ENCODE results near the gene ROBO2.

ROBO2 gene

DNA sequence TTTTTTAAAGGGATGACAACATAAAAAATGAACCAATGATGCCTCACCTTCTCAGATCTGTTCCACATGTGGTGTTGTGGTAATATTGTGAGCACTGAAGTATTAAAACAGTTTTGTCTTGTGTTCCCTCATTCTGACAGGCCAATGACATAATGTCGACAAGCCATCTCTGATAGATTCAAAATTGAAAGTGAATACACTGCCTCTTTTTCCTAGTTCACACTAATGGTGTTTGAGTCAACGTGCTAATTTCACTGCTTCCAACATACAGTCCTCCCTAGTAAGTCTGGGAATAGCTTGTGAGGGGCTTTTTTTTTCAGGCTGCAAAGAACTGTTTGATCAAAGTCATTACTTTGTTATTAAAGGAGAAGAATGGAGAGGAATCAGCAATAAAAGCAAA is 82.8 kb downstream of the ROBO2 start:
- DNase-seq = no peak

DNA sequence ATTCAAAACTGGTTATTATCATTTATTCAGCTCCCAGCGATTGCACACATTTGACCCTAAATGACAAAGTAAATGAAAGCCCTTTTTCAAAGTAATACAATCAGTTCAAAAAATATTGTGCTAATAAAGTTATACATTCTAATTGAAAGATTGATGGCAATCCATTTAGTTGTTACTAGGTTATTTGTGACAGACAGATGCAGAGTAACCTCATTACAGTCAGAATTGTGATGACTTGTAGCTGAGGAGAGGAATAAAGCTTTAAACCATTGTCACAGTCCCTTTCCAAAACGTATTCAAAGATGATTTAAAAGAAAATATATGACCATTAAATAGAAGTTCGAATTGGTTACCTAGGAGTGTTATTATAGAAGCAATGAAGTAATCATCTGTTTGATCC is 86.1 kb downstream of the ROBO2 start:
- DNase-seq = no peak

DNA sequence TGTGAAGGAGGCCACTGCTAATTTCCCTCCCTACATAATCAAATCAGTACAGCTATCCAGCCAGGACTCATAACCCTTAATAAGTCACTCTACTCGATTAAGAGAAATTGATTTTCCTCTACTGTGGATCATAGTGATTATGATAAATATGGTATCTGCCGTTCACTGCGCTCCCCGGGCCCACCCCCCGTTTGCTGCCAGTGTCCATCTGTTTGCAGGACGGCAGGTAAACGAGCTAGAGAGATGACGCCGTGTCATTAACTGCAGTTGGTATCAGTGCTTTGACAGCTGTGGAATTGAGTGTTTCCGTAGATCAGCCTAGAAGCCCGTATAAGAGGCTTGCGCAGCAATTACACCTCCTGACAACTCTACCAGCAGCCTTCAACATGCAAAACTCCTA is 94.9 kb downstream of the ROBO2 start:
- DNase-seq = no peak

DNA sequence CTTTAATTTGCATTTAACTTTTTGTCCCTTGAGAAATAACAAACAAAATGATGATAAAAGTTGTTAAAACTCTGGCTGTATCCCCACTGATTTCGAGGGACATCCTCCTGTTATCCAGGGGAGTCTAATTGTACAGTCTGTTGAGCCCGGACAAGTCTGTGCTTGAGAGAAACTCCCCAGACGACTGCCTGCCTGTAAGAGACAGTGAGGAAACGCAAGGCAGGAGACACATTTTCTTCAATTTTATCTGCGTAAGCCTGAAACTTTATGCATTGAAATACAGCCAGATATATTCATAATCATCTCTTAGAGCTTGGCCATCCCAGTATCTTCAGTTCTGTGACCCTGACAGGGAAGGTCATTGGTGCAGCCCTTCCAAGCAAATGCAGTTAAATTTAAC is 97.7 kb downstream of the ROBO2 start:
- no peak for DNase-seq

DNA sequence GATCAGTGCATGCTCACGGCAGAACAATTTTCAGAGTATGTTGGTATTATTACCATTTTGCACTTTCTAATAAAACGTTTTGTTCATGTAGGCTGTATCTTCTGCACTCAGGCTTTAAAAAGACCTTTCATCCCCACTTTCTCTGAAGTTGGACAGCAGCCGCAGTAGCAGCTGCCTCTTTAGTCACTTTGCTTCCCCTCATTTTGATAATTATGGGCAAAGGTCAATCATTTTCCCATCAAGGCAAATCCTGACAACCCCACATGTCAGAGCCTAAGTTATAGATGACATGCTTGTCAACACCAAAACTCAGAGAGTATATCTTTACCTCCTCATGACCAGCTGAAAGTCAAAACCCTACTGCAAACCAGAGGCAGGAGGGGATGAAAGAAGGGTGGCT is 99.7 kb downstream of the ROBO2 start:
- DNase-seq = no peak

DNA sequence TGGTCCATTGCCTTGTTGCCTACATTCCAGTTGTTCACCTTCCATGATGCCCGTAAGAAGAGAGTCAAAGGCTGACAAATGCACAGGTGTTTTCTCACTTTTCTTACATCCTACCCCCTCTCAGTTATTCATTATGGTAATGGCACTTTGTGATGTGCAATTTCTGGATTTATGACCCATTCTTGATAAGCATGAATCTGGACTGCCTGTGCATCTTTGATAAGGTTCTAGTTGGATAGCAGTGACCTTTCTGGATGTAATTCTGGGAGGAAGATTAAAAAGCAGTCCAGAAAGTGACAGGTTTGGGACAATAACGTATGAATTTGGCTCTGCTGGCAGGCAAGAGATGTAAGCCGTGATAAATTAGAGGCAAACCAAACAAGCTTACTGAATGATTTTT is 101.5 kb downstream of the ROBO2 start:
- no peak for DNase-seq

DNA sequence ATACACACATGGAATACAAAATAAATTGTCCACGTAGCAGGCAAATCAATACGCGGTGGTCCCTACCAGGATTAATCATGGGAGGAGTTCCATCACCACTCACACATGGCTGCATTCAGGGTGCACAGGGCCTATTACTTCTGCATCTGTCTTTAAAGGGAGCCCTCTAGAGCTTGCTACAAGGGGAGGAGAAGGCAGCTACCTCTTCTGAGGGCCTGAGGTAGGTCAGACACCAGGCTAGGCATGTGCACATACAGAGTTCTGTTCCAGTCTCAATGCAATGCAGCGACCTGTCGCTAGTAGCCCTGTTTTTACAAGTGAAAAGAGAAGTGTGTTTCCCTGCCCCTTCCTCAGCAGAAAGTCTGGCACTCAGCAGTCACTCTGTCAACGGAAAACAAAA is 102.7 kb downstream of the ROBO2 start:
- no peak for DNase-seq

DNA sequence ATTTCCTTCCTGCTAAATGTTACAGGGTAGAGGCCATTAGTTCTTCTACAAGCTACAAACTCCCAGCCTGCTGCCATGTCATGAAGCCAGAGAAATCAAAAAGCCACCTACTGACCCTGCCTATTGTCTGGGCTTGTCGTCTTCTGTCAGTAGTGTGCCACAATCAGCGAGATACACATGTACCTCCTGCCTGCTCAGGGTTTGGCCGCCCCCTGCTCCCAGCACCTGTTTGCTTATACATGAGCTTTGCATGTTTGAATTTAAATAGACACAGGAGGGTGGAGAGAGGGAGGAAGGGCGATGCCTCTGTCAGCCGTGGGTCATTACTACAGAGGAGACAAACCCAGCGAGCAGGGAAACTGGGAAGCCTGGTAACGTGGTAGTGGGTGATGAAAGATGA is 106.1 kb downstream of the ROBO2 start:
- DNase-seq = no peak

DNA sequence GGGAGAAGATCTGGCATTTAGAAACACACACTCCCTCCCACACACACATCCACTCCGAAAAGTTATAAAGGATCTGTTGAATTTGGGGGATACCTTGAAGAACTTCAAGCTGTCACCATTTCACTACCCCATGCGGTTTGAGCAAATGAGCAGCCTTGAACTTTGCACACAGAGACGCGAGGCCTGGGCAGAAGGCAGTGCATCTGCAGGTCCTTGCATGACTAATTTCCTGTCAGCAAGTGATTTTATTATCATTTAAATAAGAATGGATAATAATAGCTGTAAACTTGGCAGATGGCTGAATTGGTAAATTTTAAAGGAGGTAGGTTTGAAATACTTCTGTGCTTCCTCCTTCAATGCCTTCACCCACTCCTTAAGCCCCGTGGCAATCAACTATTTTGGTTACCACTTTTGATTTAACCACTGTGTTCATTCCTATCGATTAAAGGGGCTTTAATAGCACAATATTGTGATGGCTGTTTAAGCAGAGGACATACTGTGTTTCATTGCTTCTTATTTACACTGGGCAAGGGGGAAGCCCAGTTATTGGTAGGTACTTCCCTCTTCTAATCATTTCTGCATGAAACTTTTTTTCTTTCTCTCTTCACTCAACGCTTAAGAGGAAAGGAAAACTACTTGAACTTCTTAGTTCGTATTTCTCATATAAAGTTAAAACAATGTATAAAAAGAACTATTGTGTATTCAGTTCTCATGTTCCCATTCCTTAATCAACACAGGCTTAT is 108.1 kb downstream of the ROBO2 start:
- DNase-seq = peak; percentile 4

DNA sequence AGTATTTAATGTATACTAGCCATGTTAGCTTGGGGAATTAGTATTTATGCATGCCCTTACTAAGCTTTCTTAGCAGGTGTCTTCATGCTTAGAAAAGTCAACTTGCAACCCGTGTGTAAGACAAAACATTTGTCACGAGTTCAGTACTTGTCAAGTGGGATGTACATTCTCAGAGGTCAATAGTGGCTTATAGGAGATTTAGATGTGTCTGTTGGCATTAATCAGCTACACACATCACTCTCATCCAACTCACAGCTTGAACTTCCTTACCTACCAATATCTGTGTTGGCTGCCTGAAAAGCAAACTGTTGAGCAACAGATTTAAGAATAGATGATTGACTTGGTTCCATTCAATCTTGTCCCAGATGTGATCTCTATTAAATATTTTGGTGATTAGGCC is 109.5 kb downstream of the ROBO2 start:
- no peak for DNase-seq

DNA sequence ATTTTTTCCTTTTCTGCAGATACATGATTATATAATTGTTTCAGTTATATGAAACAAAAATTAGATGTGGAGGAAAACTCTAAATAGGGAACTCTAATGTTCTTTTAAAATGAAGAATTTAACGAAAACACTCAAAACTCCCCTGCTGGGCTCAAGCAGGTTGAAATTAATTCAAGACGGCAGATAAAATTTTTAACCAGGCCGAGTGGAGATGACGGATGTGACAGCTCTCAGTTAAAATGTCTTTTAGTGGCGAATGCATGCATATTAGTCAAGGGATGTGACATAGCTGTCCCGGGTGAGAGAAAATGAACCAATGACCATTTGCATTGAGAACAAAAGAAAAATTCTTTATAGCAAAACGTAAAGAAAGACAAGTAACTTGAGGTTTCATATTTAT is 110.1 kb downstream of the ROBO2 start:
- no peak for DNase-seq

DNA sequence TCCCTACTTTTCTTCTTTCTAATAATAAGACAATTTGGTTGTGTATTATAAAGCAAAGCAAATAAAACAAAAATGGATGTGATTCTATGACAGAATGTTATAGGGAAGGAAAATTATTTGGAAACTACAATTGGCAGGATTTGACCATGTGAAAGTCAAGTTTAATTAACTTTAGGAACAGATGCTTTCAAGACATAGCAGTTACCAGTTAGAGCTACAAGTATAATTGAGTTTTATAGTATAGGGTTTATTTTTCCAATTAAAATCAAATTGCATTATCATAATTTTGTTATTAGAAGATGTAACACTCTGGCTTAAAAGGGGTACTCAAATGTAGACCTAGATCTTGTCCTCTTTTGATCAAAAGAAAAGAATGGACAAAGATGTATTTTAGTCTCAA is 110.9 kb downstream of the ROBO2 start:
- DNase-seq = no peak

DNA sequence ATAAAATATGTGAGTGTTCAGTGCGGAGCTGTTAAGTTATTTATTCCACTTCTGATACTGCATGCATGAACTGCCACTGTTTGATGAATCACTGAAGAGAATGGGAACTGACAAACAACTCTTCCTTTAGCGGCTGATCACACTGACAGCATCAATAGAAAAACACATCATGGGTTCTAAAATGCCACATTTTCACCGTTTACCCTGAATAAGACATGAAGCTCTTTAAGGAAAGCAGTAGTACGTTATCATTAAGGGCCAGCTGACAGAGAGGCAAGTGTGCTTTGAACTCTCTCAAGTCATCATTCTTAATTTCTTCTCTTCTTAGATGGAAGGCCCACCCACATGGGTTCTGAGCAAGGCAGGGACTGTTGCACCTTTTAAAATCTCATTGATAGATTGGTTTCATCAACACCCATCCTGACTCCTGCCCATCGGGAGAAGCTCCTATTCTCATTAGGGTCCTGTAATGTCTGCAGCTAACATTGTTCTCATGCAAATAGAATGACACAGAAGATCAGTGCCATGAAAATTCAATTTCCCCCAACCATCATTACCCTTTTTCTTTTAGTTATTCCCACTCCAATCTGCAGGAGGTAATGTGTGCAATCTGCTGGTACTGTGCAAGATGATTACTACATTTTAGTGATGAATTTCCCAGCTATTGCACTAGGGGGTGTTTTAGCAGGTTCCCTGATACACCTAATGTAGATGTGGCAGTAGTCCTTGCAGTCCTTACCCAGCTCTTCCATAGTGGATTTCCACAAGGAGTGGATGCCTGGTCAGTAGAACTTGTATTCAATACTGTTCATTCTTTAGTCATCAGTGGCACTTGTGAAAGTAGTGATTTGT is 119.1 kb downstream of the ROBO2 start:
- no peak for DNase-seq

DNA sequence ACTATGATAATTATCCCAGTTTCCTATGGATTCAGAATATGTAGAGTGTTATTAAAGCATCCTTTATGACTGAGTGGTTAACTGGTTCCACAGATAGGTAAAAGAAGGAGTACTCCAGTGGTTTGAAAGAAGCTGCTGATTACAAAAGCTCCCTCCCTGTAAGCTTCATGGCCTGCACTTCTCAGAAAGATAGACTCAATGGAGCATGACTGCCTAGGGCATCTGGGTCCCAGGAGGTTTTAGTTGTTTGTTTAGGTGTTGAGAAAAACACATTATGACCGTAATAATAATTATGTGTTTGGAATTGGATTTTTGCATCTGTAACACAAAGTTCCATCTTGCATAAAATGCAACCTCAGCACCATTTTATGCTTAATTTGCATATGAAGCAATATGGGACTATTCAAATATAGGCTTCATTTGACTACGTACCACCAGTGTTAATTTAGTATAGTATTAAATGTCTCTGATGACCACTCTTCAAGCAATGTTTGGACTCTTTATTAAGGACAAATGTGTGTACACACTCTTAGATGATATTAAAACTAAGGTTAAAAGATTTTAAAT is 121.1 kb downstream of the ROBO2 start:
- DNase-seq = no peak

DNA sequence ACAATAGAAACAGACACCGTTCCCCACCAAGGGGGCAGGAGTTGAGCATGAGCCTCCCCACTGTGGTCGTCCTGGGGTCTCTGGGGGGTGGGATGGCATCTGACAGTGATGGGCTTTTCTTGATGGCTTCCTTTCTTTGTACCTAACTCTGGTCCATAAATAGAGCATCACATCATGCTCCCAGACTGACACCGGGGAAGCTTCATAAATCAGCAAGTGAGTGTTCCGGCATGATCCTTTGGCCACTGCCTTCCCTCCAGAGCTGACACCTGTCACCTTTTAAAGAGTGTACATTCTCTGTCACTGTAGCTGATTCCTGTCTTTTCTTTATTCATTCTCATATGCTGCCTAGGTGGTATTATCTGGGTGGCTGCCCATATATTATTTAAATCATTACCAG is 129.9 kb downstream of the ROBO2 start:
- no peak for DNase-seq

DNA sequence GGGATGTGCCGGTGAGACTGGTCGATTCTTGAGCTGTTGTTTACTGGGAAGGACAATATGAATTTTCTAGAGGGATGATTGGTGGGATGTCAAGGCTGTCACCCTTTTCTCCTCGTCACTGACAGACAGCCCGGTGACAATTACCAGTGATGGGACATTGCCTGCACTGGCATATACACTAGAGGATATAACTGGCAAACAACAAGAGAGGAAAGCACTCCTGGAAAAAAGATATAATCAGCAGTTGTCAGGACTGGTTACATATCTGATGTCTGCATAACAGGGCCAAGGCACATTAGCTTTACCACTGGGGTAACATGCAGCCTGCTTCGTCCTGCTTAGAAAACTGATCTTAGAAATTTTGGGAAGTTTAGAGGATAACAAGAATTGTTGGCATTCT is 131.1 kb downstream of the ROBO2 start:
- DNase-seq = no peak

DNA sequence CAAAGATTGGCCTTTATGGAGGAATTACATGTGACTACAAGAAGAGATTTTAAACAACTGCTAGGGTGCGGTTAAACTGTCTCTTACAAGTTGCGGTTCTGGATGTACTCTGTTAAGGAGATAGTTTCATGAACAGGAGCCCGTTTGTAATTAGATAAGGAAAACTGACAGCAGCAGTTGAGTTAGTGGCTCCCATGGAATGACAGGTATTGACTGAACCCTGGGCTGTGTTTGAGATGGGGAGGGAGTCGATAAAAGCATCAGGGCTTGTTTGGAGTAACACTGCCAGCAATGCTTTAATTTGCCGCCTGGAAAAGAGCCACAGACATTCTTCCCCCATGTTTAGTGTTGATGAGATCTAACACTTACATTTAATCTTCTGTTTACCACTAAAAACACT is 139.9 kb downstream of the ROBO2 start:
- no peak for DNase-seq

DNA sequence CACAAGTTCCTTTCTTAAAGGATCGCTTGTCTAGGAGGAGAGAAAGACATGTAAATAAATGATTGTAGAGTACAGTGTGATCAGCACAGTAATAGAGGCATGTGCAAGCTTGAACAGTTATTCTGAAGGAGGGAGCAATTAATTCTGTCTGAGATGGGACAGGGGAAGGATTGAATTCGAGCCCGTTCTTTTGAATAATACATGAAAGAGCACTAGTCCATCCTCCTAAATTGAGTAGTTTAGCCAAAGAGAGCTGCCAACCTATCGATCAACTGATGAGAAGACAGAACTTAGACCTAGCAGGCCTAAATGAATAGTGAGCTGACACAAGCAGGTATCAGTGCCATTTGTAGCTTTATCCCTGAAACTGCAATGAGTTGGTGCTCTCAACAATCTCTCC is 142.4 kb downstream of the ROBO2 start:
- DNase-seq = no peak

DNA sequence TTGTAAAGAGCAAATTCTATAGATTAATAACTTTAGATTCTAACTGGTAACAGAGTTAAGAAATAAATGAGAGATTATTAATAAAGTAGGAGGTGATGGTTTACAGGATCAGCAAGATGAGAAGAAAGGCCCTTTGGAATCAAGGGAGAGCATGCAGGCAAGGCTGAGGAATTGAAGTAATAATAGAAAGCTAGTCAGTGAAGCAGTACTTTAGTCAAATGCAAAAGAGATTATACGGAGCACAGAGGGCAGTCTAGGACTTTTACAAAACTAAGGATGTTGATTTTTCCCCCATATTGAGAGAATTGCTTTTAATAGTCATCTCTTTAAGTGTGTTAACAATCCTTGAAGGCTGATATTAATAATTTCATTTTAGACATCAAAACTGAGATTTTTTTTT is 146.4 kb downstream of the ROBO2 start:
- no peak for DNase-seq

DNA sequence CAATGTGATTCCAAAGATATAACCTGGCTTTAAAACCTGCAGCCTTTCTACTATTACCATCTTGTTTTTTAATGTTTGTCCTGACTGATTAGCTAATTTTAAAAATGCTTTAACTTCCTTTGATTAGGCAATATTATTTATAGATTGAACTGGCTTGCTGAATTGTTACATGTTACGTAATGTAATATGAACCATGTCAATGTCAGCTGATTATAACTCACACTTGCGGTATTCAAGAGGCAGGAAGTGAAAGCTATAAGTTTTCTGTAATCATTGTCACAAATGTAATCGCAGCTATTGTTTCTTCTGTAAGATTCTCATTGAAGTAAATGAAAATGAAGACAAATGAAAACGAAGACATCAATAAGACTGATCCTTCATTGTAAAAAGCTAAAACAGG is 146.8 kb downstream of the ROBO2 start:
- peak; percentile 47 for DNase-seq

DNA sequence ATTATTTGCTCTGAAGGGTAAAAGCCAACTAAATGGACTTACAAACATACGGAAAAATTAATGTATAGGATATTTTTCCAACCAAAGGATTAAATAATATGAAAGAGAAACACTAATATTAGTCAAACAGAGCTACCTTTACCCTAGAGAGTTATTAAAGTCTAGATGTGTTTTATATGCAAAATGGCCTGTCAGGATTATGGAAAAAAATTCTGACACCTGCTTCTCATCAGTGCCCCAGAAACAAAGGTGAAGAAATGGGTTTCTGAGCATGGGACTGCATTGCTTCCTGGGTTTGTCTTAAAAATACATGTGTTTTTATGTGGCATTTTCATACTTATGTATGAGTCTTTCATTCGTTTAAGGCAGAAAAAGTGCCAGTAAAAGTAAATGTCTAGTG is 148.3 kb downstream of the ROBO2 start:
- no peak for DNase-seq

DNA sequence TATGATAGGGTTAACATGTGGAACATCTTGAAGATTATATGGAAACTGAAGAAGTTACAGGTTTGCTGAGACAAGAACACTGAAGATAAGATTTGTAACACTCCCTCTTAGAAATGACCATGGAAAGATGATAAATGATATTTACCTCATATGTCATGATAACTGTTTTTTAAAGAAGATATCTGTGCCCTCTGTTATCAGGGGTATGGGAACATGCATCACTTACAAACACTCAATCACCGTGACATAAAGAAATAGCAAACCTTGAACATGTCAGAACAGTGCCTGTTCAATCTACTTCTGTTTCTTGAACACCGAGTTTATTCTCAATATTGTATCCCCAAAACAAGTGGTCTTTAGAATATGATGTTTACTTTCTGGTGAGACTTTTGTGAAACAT is 149.4 kb downstream of the ROBO2 start:
- DNase-seq = no peak

DNA sequence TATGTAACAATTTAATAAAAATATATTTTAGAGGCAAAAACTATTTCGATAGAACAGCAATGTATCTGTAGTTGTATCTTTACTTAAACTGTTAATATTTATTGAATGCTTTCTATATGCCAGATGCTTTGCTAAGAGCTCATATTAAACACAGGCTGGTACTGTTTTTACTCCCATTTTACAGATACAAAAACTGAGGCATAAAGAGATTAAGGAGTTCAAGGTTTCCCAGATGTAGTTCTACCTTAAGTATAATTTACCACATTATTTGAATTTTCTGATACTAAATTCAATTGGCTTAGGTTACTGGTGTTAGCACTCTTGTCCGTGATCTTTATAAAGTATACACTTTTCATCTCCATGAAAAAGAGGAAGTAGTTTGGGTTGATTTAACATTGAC is 149.8 kb downstream of the ROBO2 start:
- no peak for DNase-seq

DNA sequence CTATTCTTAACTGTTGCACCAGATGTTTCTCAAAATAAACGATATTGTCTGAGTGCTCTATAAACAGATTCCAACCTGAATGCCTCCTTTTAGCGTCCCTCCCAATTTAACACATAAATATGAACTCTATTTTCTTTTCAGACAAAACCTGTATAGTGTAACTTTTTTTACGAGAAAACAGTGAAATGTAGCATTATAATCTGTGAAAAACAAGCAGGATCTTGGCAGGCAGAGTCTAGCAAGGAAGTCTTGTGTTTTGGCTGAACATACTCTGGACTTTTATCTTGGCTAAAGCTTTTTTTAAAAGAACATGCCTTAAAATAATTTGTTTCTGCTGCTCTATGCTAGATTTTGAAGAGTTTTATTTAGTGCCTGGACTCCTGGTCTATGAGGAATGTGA is 150.5 kb downstream of the ROBO2 start:
- no peak for DNase-seq

Measured in fibroblast of skin of right quadriceps (primary cell).